ENCODE data around the gene SHROOM3. TPM values are rescaled to one million over a fixed set of nuclear protein-coding genes. Genes with fewer than 3 reads are reported as not detected.

The SHROOM3 gene
- total and polyA plus RNA-seq, 8 donors: 6.1 to 212 (median 77.6) TPM

DNA sequence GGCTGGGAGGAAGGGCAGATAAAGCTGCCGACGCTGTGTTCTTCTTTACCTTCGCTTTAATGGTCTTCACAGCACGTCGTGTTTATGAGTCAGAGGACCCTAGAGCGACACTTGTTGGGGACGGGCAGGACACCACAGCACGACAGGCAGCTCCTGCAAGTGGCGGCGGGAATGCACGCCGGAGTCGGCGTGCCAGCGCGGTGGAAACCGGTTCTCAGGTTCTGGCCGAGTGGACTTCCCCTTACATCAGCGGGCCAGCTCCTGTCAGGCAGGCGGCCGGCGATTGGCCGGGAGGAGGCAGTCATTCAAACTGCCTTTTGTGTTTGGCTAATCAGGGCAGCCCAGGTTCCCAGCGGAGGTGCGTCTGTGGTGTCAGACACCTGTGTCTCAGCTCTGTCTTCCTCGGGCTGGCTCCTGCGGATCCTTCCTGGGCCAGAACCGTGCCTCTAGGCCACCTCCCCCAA is 150.9 kb downstream of the SHROOM3 start:
- Histone ChIP-seq H3K27ac (peak overlapping the region; percentile 81 to 95 (median 88)), H3K36me3 (no peaks in the 10 kb centered on the region), H3K27me3 (peaks cover 0 to 6% (median 5%) of the 10 kb centered on the region in 3 donors), H3K4me1 (peaks cover 3 to 34% (median 27%) of the 10 kb centered on the region in 4 donors), H3K9me3 (no peaks in the 10 kb centered on the region), H3K4me3 (peak overlapping the region; percentile 29 to 48 (median 40))
- 10 to 26% (median 14%) methylated on average over 18 to 28 of the region's 28 CpGs for WGBS, 5 donors
- peak; percentile 94 to 95 for DNase-seq
- intact Hi-C loops (cut with DNase I; ENCODE audit: low total_unique reads): no loop called here
- peak in 2 of 4 donors; percentile 85 to 88 for TF ChIP-seq POLR2A (IDR thresholded peaks at IDR 0.05)
- peak in 2 of 3 donors; percentile 91 to 96 for TF ChIP-seq POLR2AphosphoS5 (IDR thresholded peaks at IDR 0.05)
- TF ChIP-seq EP300 (IDR thresholded peaks at IDR 0.05): no peak
- TF ChIP-seq, protein P1, sequence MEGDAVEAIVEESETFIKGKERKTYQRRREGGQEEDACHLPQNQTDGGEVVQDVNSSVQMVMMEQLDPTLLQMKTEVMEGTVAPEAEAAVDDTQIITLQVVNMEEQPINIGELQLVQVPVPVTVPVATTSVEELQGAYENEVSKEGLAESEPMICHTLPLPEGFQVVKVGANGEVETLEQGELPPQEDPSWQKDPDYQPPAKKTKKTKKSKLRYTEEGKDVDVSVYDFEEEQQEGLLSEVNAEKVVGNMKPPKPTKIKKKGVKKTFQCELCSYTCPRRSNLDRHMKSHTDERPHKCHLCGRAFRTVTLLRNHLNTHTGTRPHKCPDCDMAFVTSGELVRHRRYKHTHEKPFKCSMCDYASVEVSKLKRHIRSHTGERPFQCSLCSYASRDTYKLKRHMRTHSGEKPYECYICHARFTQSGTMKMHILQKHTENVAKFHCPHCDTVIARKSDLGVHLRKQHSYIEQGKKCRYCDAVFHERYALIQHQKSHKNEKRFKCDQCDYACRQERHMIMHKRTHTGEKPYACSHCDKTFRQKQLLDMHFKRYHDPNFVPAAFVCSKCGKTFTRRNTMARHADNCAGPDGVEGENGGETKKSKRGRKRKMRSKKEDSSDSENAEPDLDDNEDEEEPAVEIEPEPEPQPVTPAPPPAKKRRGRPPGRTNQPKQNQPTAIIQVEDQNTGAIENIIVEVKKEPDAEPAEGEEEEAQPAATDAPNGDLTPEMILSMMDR (IDR thresholded peaks at IDR 0.05): peak in 2 of 7 experiments; percentile 18 to 43

DNA sequence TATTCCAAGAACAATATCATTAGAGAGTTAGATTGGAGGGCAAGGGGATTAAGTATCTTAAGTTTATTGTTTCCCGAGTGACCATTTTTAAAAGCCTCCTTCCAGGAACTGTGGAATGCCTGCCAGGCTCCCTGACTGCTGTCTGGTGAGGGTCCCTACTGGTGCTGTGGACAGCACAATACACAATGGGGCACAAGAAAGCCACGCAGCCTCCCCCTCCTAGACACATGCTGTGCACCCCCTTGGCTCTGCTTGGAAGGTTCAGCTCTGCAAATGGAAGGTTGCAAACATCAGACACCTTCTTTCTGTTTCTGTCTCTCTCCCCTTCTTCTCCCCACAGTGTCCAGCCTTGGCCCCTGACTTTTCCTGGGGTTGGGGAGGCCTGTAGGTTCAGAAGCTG is 153.2 kb downstream of the SHROOM3 start:
- intact Hi-C loops (cut with DNase I; ENCODE audit: low total_unique reads): no loop called here
- no peaks in the 10 kb centered on the region for H3K36me3 ChIP-seq
- peak overlapping the region; percentile 34 to 92 (median 88) for H3K27ac ChIP-seq

DNA sequence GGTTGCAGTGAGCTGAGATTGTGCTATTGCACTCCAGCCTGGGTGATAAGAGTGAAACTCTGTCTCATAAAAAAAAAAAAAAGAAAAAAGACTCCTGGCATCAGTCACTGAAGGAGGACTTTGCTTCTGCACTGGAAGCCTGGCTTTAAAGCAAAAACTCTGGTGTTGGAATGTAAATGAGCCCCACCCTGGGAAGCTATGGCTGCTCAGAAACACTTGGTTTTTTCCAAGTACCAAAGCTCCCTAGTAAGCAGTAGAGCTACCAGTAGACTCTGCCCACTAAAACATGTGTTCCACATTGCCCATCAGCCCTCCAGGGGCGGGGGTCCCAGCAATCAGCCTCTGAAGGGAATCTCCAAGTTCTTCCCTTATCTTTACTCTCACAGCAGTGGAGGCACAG is 154.4 kb downstream of the SHROOM3 start:
- peaks cover 3 to 57% (median 32%) of the 10 kb centered on the region in 4 donors for H3K4me1 ChIP-seq
- H3K4me3 ChIP-seq: no peak overlapping the region
- TF ChIP-seq, protein P1 (IDR thresholded peaks at IDR 0.05): no peak
- TF ChIP-seq EP300 (IDR thresholded peaks at IDR 0.05) (no peak), POLR2AphosphoS5 (IDR thresholded peaks at IDR 0.05) (peak in 1 of 3 donors; percentile 8), POLR2A (IDR thresholded peaks at IDR 0.05) (no peak)
- H3K27ac ChIP-seq: peak overlapping the region; percentile 28 to 92 (median 88)
- intact Hi-C loops (cut with DNase I; ENCODE audit: low total_unique reads): no loop called here
- 4 to 53% (median 17%) methylated on average over 1 of the region's 1 CpG for WGBS, 5 donors
- H3K36me3 ChIP-seq: no peaks in the 10 kb centered on the region
- peaks cover 0 to 6% (median 5%) of the 10 kb centered on the region in 3 donors for H3K27me3 ChIP-seq
- no peaks in the 10 kb centered on the region for H3K9me3 ChIP-seq
- DNase-seq: peak in 1 of 2 donors; percentile 84

More for the DNA sequence above, 153.2 kb downstream of the SHROOM3 start:
- Histone ChIP-seq H3K4me3 (peak overlapping the region in 2 of 4 donors; percentile 15 to 43), H3K27me3 (peaks cover 0 to 6% (median 5%) of the 10 kb centered on the region in 3 donors), H3K9me3 (no peaks in the 10 kb centered on the region), H3K4me1 (peaks cover 3 to 48% (median 30%) of the 10 kb centered on the region in 4 donors)
- no peak for TF ChIP-seq POLR2A (IDR thresholded peaks at IDR 0.05)
- TF ChIP-seq, protein P1 (IDR thresholded peaks at IDR 0.05): no peak
- no peak for TF ChIP-seq EP300 (IDR thresholded peaks at IDR 0.05)
- no peak for TF ChIP-seq POLR2AphosphoS5 (IDR thresholded peaks at IDR 0.05)
- WGBS, 5 donors: 39 to 62% (median 46%) methylated on average over 2 of the region's 2 CpGs
- no peak for DNase-seq

DNA sequence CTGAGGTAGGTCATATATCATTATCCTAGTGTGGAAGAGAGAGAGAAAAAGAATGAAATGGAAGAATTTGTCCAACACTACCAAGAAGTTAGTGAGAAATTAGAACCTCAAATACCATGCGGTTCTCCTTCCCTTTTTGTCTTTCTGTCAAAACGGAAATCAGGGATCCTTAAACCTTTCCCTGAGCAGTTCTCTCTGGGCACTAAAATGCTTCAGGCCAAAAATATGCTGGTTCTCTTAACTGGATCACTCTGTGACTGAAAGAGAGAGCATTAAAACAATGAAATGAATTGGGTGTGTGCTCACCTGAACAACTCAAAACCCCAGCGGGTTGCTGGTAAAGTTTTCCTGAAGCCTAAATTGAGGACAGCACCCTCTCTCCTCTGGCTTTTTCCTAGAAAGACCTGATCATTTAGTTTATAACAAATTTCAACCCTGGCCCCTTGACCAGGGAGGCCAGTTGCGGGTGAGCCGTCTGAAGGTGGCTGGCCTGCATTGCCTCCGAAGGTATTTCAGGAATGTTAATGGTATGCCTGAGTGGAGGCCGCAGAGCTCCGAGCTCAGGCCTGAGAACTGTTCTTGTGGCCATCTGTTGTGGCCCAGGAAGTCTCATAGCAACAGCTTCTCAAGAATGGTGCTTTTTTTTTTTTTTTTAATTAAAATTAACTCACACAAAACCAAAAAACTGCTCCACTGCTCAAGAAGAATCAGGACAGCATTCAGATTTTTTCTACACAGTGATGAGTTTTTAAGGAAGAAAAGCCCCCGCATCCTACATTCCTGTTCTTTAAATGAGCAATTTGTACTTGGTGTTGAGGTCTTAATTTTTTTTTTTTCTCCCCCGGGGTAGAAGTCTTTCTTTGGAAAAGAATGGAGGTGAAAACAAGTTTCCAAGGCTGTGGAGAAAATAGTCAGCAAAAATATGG is 155.1 kb downstream of the SHROOM3 start:
- Histone ChIP-seq H3K9me3 (no peaks in the 10 kb centered on the region), H3K4me3 (no peak overlapping the region), H3K36me3 (no peaks in the 10 kb centered on the region), H3K27ac (peak overlapping the region; percentile 59 to 92 (median 88)), H3K27me3 (peaks cover 0 to 6% (median 5%) of the 10 kb centered on the region in 3 donors), H3K4me1 (peaks cover 3 to 59% (median 31%) of the 10 kb centered on the region in 4 donors)
- TF ChIP-seq POLR2AphosphoS5 (IDR thresholded peaks at IDR 0.05): peak in 1 of 3 donors; percentile 31
- TF ChIP-seq, protein P1 (IDR thresholded peaks at IDR 0.05): no peak
- 38 to 50% (median 42%) methylated on average over 10 of the region's 10 CpGs for WGBS, 5 donors
- DNase-seq: peak; percentile 74 to 85
- intact Hi-C loops (cut with DNase I; ENCODE audit: low total_unique reads): no loop called here

Measured in stomach (tissue), 9 donors.